IMR-90 (cell line): ENCODE measurements around the gene NLGN1. TPM values are rescaled to one million over a fixed set of nuclear protein-coding genes. Genes with fewer than 3 reads are reported as not detected.

Experiments used
- ATAC-seq: fragments of 200-7000 bp; cut with Tn5 transposase; 2 replicates; pipeline ENCODE4 v1.9.1; 2020; ENCODE audit warnings: low read depth, mild to moderate bottlenecking, moderate library complexity
- BruUV-seq: library from RNA; stranded (reverse); fragments of 400-500 nt; replicated peaks from 2 replicates; lab custom pipeline; 2021; lab: Mats Ljungman, UMichigan
- CTCF ChIA-PET: fragments of 300-600 bp; formaldehyde crosslinking; extraction: SDS; loops from one replicate; lab custom pipeline; 2021; ENCODE audit warnings: antibody characterized with exemption; lab: Yijun Ruan, JAX
- POLR2A ChIA-PET: fragments of 300-600 bp; sonication (Branson Sonifier 250); formaldehyde crosslinking; loops from one replicate; lab custom pipeline; 2022; ENCODE audit warnings: antibody characterized with exemption; ENCODE audit not compliant: unreplicated experiment; lab: Charles Lee
- DNase-seq: peaks from one replicate; pipeline ENCODE4 v3.0.0; 2013
- H2AFZ ChIP-seq: replicated peaks from 2 replicates; pipeline ENCODE3; 2013; ENCODE audit warnings: low read length, mild to moderate bottlenecking; ENCODE audit not compliant: poor library complexity
- H2AK5ac ChIP-seq: 2 replicates; pipeline ENCODE4 v1.6.1; 2013; ENCODE audit warnings: low read depth, low read length, inconsistent platforms
- H2AK9ac ChIP-seq: replicated peaks from 2 replicates; pipeline ENCODE3; 2013; ENCODE audit warnings: mild to moderate bottlenecking, low read depth, low read length, moderate library complexity; ENCODE audit not compliant: poor library complexity
- H2BK120ac ChIP-seq: 2 replicates; pipeline ENCODE4 v1.6.1; 2013; ENCODE audit warnings: low read depth, low read length, inconsistent platforms
- H2BK15ac ChIP-seq: 3 replicates; pipeline ENCODE4 v1.6.1; 2013; ENCODE audit warnings: low read depth, low read length, inconsistent platforms
- H2BK20ac ChIP-seq: 2 replicates; pipeline ENCODE4 v1.6.1; 2013; ENCODE audit warnings: low read depth, mild to moderate bottlenecking, inconsistent platforms, low read length, moderate library complexity
- H2BK5ac ChIP-seq: 2 replicates; pipeline ENCODE4 v1.6.1; 2013; ENCODE audit warnings: mild to moderate bottlenecking, low read depth, low read length, inconsistent platforms; ENCODE audit not compliant: poor library complexity, severe bottlenecking
- H3K14ac ChIP-seq: replicated peaks from 2 replicates; pipeline ENCODE4 v1.6.1; 2013; ENCODE audit warnings: low read depth, low read length, inconsistent platforms
- H3K18ac ChIP-seq: 2 replicates; pipeline ENCODE4 v1.6.1; 2013; ENCODE audit warnings: low read depth, low read length, control low read depth
- H3K23ac ChIP-seq: 2 replicates; pipeline ENCODE4 v1.6.1; 2013; ENCODE audit warnings: low read depth, low read length, inconsistent platforms
- H3K27ac ChIP-seq: 2 replicates; pipeline ENCODE4 v1.5.1; 2013; ENCODE audit warnings: mild to moderate bottlenecking, control low read depth, low read length; ENCODE audit not compliant: insufficient read depth
- H3K27me3 ChIP-seq: 2 replicates; pipeline ENCODE4 v1.6.1; 2013; ENCODE audit warnings: low read length; ENCODE audit not compliant: control insufficient read depth, insufficient read depth
- H3K36me3 ChIP-seq: 2 replicates; pipeline ENCODE4 v1.6.1; 2013; ENCODE audit warnings: low read length, mixed read lengths; ENCODE audit not compliant: control insufficient read depth, insufficient read depth
- H3K4ac ChIP-seq: 2 replicates; pipeline ENCODE4 v1.6.1; 2013; ENCODE audit warnings: low read depth, low read length, inconsistent platforms
- H3K4me1 ChIP-seq: 2 replicates; pipeline ENCODE4 v1.6.1; 2013; ENCODE audit warnings: low read length, mixed read lengths; ENCODE audit not compliant: control insufficient read depth, insufficient read depth
- H3K4me2 ChIP-seq: 2 replicates; pipeline ENCODE4 v1.6.1; 2013; ENCODE audit warnings: low read depth, mild to moderate bottlenecking, control low read depth, low read length, moderate library complexity
- H3K4me3 ChIP-seq: 2 replicates; pipeline ENCODE4 v1.5.1; 2013; ENCODE audit warnings: low read depth, mild to moderate bottlenecking, control low read depth, low read length, moderate library complexity; ENCODE audit not compliant: insufficient read depth
- H3K56ac ChIP-seq: 2 replicates; pipeline ENCODE4 v1.6.1; 2013; ENCODE audit warnings: low read length, inconsistent platforms; ENCODE audit not compliant: insufficient read depth; ENCODE audit errors: extremely low read depth
- H3K79me1 ChIP-seq, 2 experiments: 2 replicates each; pipeline ENCODE4 v1.6.1; 2013; ENCODE audit warnings: low read length in 2 of 2, inconsistent platforms in 1 of 2, low read depth in 1 of 2
- H3K9ac ChIP-seq: 2 replicates; pipeline ENCODE4 v1.6.1; 2013; ENCODE audit warnings: low read depth, low read length, control low read depth
- H3K9me1 ChIP-seq: 2 replicates; pipeline ENCODE4 v1.6.1; 2013; ENCODE audit warnings: low read length, inconsistent platforms; ENCODE audit not compliant: insufficient read depth
- H3K9me3 ChIP-seq: 2 replicates; pipeline ENCODE4 v1.6.1; 2013; ENCODE audit warnings: low read length; ENCODE audit not compliant: control insufficient read depth, insufficient read depth
- H4K20me1 ChIP-seq: 2 replicates; pipeline ENCODE4 v1.6.1; 2013; ENCODE audit warnings: low read length, inconsistent platforms; ENCODE audit not compliant: insufficient read depth
- H4K5ac ChIP-seq: 2 replicates; pipeline ENCODE4 v1.6.1; 2013; ENCODE audit warnings: mild to moderate bottlenecking, low read depth, low read length, control low read depth
- H4K8ac ChIP-seq, 2 experiments: 2 replicates each; pipeline ENCODE4 v1.6.1; 2013; ENCODE audit warnings: low read depth in 2 of 2, low read length in 2 of 2, control low read depth in 1 of 2, inconsistent platforms in 1 of 2
- H4K91ac ChIP-seq: 2 replicates; pipeline ENCODE4 v1.6.1; 2013; ENCODE audit warnings: low read depth, low read length, inconsistent platforms; ENCODE audit not compliant: insufficient read depth
- BHLHE40 ChIP-seq: fragments of 150-350 bp; IDR thresholded peaks from 2 replicates; pipeline ENCODE4 v1.6.1; 2016; ENCODE audit warnings: mild to moderate bottlenecking, low read depth, low read length
- CEBPB ChIP-seq: IDR thresholded peaks from 2 replicates; pipeline ENCODE4 v1.6.1; 2012; ENCODE audit warnings: low read depth, low read length, improper control_type of control experiment
- CHD1 ChIP-seq: IDR thresholded peaks from 2 replicates; pipeline ENCODE4 v1.6.1; 2012; ENCODE audit warnings: low read depth, low read length, improper control_type of control experiment
- CTCF ChIP-seq: conservative IDR thresholded peaks from 2 replicates; pipeline ENCODE4 v1.5.1; 2012; ENCODE audit warnings: mild to moderate bottlenecking, low read depth, low read length, improper control_type of control experiment
- FOS ChIP-seq: fragments of 150-350 bp; IDR thresholded peaks from 2 replicates; pipeline ENCODE4 v1.6.1; 2016; ENCODE audit warnings: low read depth, low read length
- MAFK ChIP-seq: IDR thresholded peaks from 2 replicates; pipeline ENCODE4 v1.6.1; 2012; ENCODE audit warnings: low read depth, low read length, improper control_type of control experiment
- MAZ ChIP-seq: IDR thresholded peaks from 2 replicates; pipeline ENCODE4 v1.6.1; 2012; ENCODE audit warnings: low read depth, mild to moderate bottlenecking, low read length, improper control_type of control experiment, moderate library complexity, borderline replicate concordance
- NFE2L2 ChIP-seq: fragments of 150-350 bp; IDR thresholded peaks from 2 replicates; pipeline ENCODE4 v1.6.1; 2016; ENCODE audit warnings: low read depth, mild to moderate bottlenecking, low read length
- POLR2A ChIP-seq: IDR thresholded peaks from 2 replicates; pipeline ENCODE4 v1.6.1; 2012; ENCODE audit warnings: mild to moderate bottlenecking, low read depth, low read length
- RAD21 ChIP-seq: IDR thresholded peaks from 2 replicates; pipeline ENCODE4 v1.6.1; 2012; ENCODE audit warnings: low read length, improper control_type of control experiment
- RCOR1 ChIP-seq: IDR thresholded peaks from 2 replicates; pipeline ENCODE4 v1.6.1; 2012; ENCODE audit warnings: mild to moderate bottlenecking, low read length, improper control_type of control experiment; ENCODE audit not compliant: insufficient replicate concordance
- RFX5 ChIP-seq: IDR thresholded peaks from 2 replicates; pipeline ENCODE4 v1.8.0; 2012; ENCODE audit warnings: low read depth, mild to moderate bottlenecking, low read length, moderate library complexity
- SMC3 ChIP-seq: fragments of 150-350 bp; IDR thresholded peaks from 2 replicates; pipeline ENCODE4 v1.6.1; 2016; ENCODE audit warnings: low read depth, mild to moderate bottlenecking, antibody characterized with exemption, low read length, moderate library complexity
- WGBS, 2 experiments: methylation state at CpG; one replicate each; pipeline versions ENCODE4 v1.1.5 to v1.1.7; 2013; ENCODE audit warnings: missing lambda C conversion rate in 2 of 2; ENCODE audit not compliant: insufficient read length in 1 of 2; ENCODE audit errors: extremely low coverage in 2 of 2; 5-methylcytosine and 5-hydroxymethylcytosine counted together
- dilution Hi-C: fragments of 300-500 bp; cut with HindIII; formaldehyde crosslinking; loops from one replicate; pipeline ENCODE4 v1.14.3; 2018; ENCODE audit warnings: low sequenced_read_pairs; ENCODE audit not compliant: unreplicated experiment
- in situ Hi-C: fragments of 300-500 bp; cut with MboI; formaldehyde crosslinking; loops from 3 replicates; pipeline ENCODE4 v1.14.3; 2019; ENCODE audit warnings: low sequenced_read_pairs, inconsistent platforms, mixed read lengths
- intact Hi-C: fragments of 100-400 bp; cut with micrococcal nuclease; formaldehyde crosslinking; loops from 2 replicates; pipeline ENCODE4 v1.10.0; 2022
- polyA plus RNA-seq, 3 experiments: library from polyadenylated mRNA; depleted of rRNA; stranded (reverse); fragments of >200 nt; gene quantifications; 2 replicates each; pipeline ENCODE4 v1.2.3, GENCODE V29; 2012; ENCODE audit warnings: low replicate concordance in 1 of 3
- total RNA-seq: library from RNA; depleted of rRNA; stranded (reverse); fragments of >200 nt; gene quantifications from 2 replicates; pipeline ENCODE4 v1.2.3, GENCODE V29; 2012
- TF ChIP-seq, protein P1 (sequence below): fragments of 150-350 bp; IDR thresholded peaks from 2 replicates; pipeline ENCODE4 v1.6.1; 2017; ENCODE audit warnings: mild to moderate bottlenecking, antibody characterized with exemption, low read length, low read depth
- TF ChIP-seq, protein P2 (sequence below): fragments of 150-350 bp; IDR thresholded peaks from 2 replicates; pipeline ENCODE4 v1.6.1; 2016; ENCODE audit warnings: low read depth, mild to moderate bottlenecking, low read length, moderate library complexity, borderline replicate concordance

NLGN1 gene
- total and polyA plus RNA-seq, 2 of the 4 experiments (the other 2 are of a cell fraction) = 1.8 to 12.5 TPM

GRCh38 chr3:173983343-173983742 lies 585.8 kb downstream of the NLGN1 start:
- ATAC-seq = peak; percentile 84
- CTCF ChIA-PET = no interaction called here
- dilution Hi-C loops = no loop called here

More at GRCh38 chr3:173983343-173983742, 585.8 kb downstream of the NLGN1 start:
- Histone ChIP-seq H4K8ac (peak overlapping the region in 1 of 2 experiments; percentile 38; a peak in 1 of 4 replicates), H3K4ac (no peak overlapping the region), H3K4me3 (no peak overlapping the region), H3K18ac (no peak overlapping the region), H2BK20ac (no peak overlapping the region), H4K5ac (no peak overlapping the region), H3K4me1 (peaks cover 3% of the 10 kb centered on the region; the same call in 1 of the 2 replicates), H2AK9ac (no peak overlapping the region), H3K9me3 (no peaks in the 10 kb centered on the region), H3K36me3 (no peaks in the 10 kb centered on the region), H2BK5ac (no peak overlapping the region), H2AK5ac (no peak overlapping the region), H2BK15ac (no peak overlapping the region), H3K9ac (no peak overlapping the region), H2BK120ac (no peak overlapping the region), H4K91ac (no peak overlapping the region), H3K27ac (no peak overlapping the region), H2AFZ (no peak overlapping the region), H3K56ac (no peak overlapping the region), H3K9me1 (no peaks in the 10 kb centered on the region), H4K20me1 (no peaks in the 10 kb centered on the region), H3K79me1 (no peaks in the 10 kb centered on the region), H3K23ac (no peak overlapping the region), H3K4me2 (no peak overlapping the region), H3K14ac (no peak overlapping the region), H3K27me3 (no peaks in the 10 kb centered on the region)
- POLR2A ChIA-PET = no interaction called here
- peak; percentile 78 for DNase-seq
- no TSS peak for BruUV-seq
- intact Hi-C loops (no loop called here), in situ Hi-C loops (no loop called here)
- no peak for TF ChIP-seq CEBPB
- TF ChIP-seq RFX5 = no peak
- no peak for TF ChIP-seq POLR2A
- no peak for TF ChIP-seq RAD21
- no peak for TF ChIP-seq BHLHE40
- no peak for TF ChIP-seq CTCF
- no peak for TF ChIP-seq MAZ
- TF ChIP-seq, protein P1, sequence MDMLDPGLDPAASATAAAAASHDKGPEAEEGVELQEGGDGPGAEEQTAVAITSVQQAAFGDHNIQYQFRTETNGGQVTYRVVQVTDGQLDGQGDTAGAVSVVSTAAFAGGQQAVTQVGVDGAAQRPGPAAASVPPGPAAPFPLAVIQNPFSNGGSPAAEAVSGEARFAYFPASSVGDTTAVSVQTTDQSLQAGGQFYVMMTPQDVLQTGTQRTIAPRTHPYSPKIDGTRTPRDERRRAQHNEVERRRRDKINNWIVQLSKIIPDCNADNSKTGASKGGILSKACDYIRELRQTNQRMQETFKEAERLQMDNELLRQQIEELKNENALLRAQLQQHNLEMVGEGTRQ = no peak
- TF ChIP-seq MAFK = no peak
- TF ChIP-seq NFE2L2 = no peak
- TF ChIP-seq FOS = no peak
- TF ChIP-seq CHD1 = no peak
- TF ChIP-seq, protein P2, sequence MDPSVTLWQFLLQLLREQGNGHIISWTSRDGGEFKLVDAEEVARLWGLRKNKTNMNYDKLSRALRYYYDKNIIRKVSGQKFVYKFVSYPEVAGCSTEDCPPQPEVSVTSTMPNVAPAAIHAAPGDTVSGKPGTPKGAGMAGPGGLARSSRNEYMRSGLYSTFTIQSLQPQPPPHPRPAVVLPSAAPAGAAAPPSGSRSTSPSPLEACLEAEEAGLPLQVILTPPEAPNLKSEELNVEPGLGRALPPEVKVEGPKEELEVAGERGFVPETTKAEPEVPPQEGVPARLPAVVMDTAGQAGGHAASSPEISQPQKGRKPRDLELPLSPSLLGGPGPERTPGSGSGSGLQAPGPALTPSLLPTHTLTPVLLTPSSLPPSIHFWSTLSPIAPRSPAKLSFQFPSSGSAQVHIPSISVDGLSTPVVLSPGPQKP = no peak
- TF ChIP-seq RCOR1 = no peak
- no peak for TF ChIP-seq SMC3
- 63% methylated on average over 1 of the region's 2 CpGs; no CpG with 5 or more reads in 1 of the 2 experiments for WGBS, 2 experiments
